ENCODE results near the gene ITGB5. TPM values are rescaled to one million over a fixed set of nuclear protein-coding genes. Genes with fewer than 3 reads are reported as not detected.

The ITGB5 gene
- total and polyA plus RNA-seq, 2 donors (not counting 1 experiment from before 2014, with no cell fraction given): 99.7 to 196 TPM

- Histone ChIP-seq H4K20me1 (ENCODE audit: control insufficient read depth, extremely low read depth, insufficient read depth, low read length) (no peaks in the 10 kb centered on the region), H2AFZ (ENCODE audit: low read length) (no peak overlapping the region), H3K27me3 (ENCODE audit: control insufficient read depth, insufficient read depth, low read length) (no peaks in the 10 kb centered on the region), H3K4me3 (replicated peaks in 1 of 4; ENCODE audit: control extremely low read depth in 1 of 4, insufficient read depth in 1 of 4, low read depth in 3 of 4, low read length in 4 of 4) (no peak overlapping the region), H3K36me3 (ENCODE audit: control insufficient read depth, insufficient read depth, low read length) (no peaks in the 10 kb centered on the region), H3K79me2 (ENCODE audit: control insufficient read depth, insufficient read depth, low read length) (no peaks in the 10 kb centered on the region), H3K27ac (ENCODE audit: insufficient read depth, low read length) (no peak overlapping the region), H3K4me1 (ENCODE audit: control insufficient read depth, extremely low read depth, insufficient read depth, low read length) (no peaks in the 10 kb centered on the region), H3K4me2 (ENCODE audit: extremely low read depth, insufficient read depth, low read length) (no peak overlapping the region), H3K9me3 (ENCODE audit: control insufficient read depth, insufficient read depth, low read depth, low read length) (no peaks in the 10 kb centered on the region), H3K9ac (ENCODE audit: insufficient read depth, low read length) (no peak overlapping the region)
- peak in 1 of 2 donors; percentile 11 for DNase-seq (ENCODE audit: low read depth in 2 of 2)
- TF ChIP-seq CTCF (conservative IDR thresholded peaks at IDR 0.05 in 1 of 2, IDR thresholded peaks at IDR 0.05 in 1 of 2; ENCODE audit: low read depth in 1 of 2, low read length in 2 of 2): no peak
- TF ChIP-seq EZH2 (IDR thresholded peaks at IDR 0.05; ENCODE audit: low read length, missing control alignments): no peak
Measured at GRCh38 chr3:124926426-124927101, 39.4 kb upstream of the ITGB5 start.

GRCh38 chr3:124924741-124925140 is 37.6 kb upstream of the ITGB5 start:
- Histone ChIP-seq H3K36me3 (ENCODE audit: control insufficient read depth, insufficient read depth, low read length) (no peaks in the 10 kb centered on the region), H3K4me1 (ENCODE audit: control insufficient read depth, extremely low read depth, insufficient read depth, low read length) (no peaks in the 10 kb centered on the region), H3K79me2 (ENCODE audit: control insufficient read depth, insufficient read depth, low read length) (no peaks in the 10 kb centered on the region), H3K4me3 (replicated peaks in 1 of 4; ENCODE audit: control extremely low read depth in 1 of 4, insufficient read depth in 1 of 4, low read depth in 3 of 4, low read length in 4 of 4) (no peak overlapping the region), H3K9me3 (ENCODE audit: control insufficient read depth, insufficient read depth, low read depth, low read length) (no peaks in the 10 kb centered on the region), H4K20me1 (ENCODE audit: control insufficient read depth, extremely low read depth, insufficient read depth, low read length) (peaks cover 2% of the 10 kb centered on the region), H3K27ac (ENCODE audit: insufficient read depth, low read length) (no peak overlapping the region), H3K27me3 (ENCODE audit: control insufficient read depth, insufficient read depth, low read length) (no peaks in the 10 kb centered on the region), H3K9ac (ENCODE audit: insufficient read depth, low read length) (no peak overlapping the region), H3K4me2 (ENCODE audit: extremely low read depth, insufficient read depth, low read length) (no peak overlapping the region), H2AFZ (ENCODE audit: low read length) (no peak overlapping the region)
- peak; percentile 9 to 31 for DNase-seq (ENCODE audit: low read depth in 2 of 2)
- TF ChIP-seq CTCF (conservative IDR thresholded peaks at IDR 0.05 in 1 of 2, IDR thresholded peaks at IDR 0.05 in 1 of 2; ENCODE audit: low read depth in 1 of 2, low read length in 2 of 2) (no peak), EZH2 (IDR thresholded peaks at IDR 0.05; ENCODE audit: low read length, missing control alignments) (no peak)

DNA sequence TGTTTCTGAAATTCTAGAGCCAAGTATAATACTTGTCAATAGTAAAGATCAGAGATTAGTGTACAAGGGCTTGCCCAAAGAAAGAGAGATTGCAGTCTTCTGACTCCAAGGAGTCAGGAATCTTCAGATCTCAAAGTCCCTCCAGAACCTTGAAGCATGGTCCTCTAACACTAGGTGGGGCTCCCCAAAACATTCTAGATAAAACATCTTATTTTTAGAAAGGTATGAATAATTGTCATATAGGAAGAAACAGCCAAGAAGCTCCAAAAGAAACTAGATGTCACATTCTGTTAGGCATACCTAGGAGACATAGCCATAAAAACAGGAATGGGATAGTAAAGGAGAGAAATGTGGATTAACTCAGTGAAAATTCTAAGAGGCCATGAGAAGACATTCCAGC is 36.7 kb upstream of the ITGB5 start:
- Histone ChIP-seq H3K27ac (ENCODE audit: insufficient read depth, low read length) (no peak overlapping the region), H3K27me3 (ENCODE audit: control insufficient read depth, insufficient read depth, low read length) (no peaks in the 10 kb centered on the region), H3K4me3 (replicated peaks in 1 of 4; ENCODE audit: control extremely low read depth in 1 of 4, insufficient read depth in 1 of 4, low read depth in 3 of 4, low read length in 4 of 4) (no peak overlapping the region), H3K9ac (ENCODE audit: insufficient read depth, low read length) (no peak overlapping the region), H4K20me1 (ENCODE audit: control insufficient read depth, extremely low read depth, insufficient read depth, low read length) (peaks cover 2% of the 10 kb centered on the region), H3K36me3 (ENCODE audit: control insufficient read depth, insufficient read depth, low read length) (no peaks in the 10 kb centered on the region), H3K4me2 (ENCODE audit: extremely low read depth, insufficient read depth, low read length) (no peak overlapping the region), H3K79me2 (ENCODE audit: control insufficient read depth, insufficient read depth, low read length) (no peaks in the 10 kb centered on the region), H3K9me3 (ENCODE audit: control insufficient read depth, insufficient read depth, low read depth, low read length) (no peaks in the 10 kb centered on the region), H3K4me1 (ENCODE audit: control insufficient read depth, extremely low read depth, insufficient read depth, low read length) (no peaks in the 10 kb centered on the region), H2AFZ (ENCODE audit: low read length) (no peak overlapping the region)
- TF ChIP-seq CTCF (conservative IDR thresholded peaks at IDR 0.05 in 1 of 2, IDR thresholded peaks at IDR 0.05 in 1 of 2; ENCODE audit: low read depth in 1 of 2, low read length in 2 of 2) (peak in 1 of 2 donors; percentile 26), EZH2 (IDR thresholded peaks at IDR 0.05; ENCODE audit: low read length, missing control alignments) (no peak)
- DNase-seq (ENCODE audit: low read depth in 2 of 2): no peak

All from fibroblast of lung (primary cell).